HepG2 (cell line): ENCODE results near the gene FILIP1. TPM values are rescaled to one million over a fixed set of nuclear protein-coding genes. Genes with fewer than 3 reads are reported as not detected.

ENCODE experiments used
- CAMTA2 ChIP-seq: sonication (generic); formaldehyde crosslinking; IDR thresholded peaks from 2 replicates; pipeline ENCODE4 v1.4.0; 2020; ENCODE audit warnings: mild to moderate bottlenecking, missing genetic modification reagents, borderline replicate concordance
- GMEB2 ChIP-seq: IDR thresholded peaks from 2 replicates; pipeline ENCODE4 v1.6.1; 2016; ENCODE audit warnings: missing biosample characterization, missing genetic modification reagents, low read depth
- KLF16 ChIP-seq, 2 experiments: sonication (generic) in 1 of 2; formaldehyde crosslinking in 1 of 2; IDR thresholded peaks; 2 replicates each; pipeline versions ENCODE4 v1.6.1 to v1.8.0; 2016 to 2023; ENCODE audit warnings: missing genetic modification reagents in 2 of 2, missing compliant biosample characterization in 1 of 2
- MAFF ChIP-seq: IDR thresholded peaks from 2 replicates; pipeline ENCODE4 v1.6.1; 2011; ENCODE audit warnings: low read depth, low read length, improper control_type of control experiment
- MTF1 ChIP-seq: sonication (generic); formaldehyde crosslinking; IDR thresholded peaks from 2 replicates; pipeline ENCODE4 v1.5.0; 2020; ENCODE audit warnings: missing genetic modification reagents
- MZF1 ChIP-seq: sonication (generic); formaldehyde crosslinking; IDR thresholded peaks from 2 replicates; pipeline ENCODE4 v1.8.1; 2023; ENCODE audit warnings: mild to moderate bottlenecking, missing genetic modification reagents, borderline replicate concordance
- NCOA1 ChIP-seq: sonication (generic); formaldehyde crosslinking; IDR thresholded peaks from 2 replicates; pipeline ENCODE4 v1.9.0; 2021; ENCODE audit warnings: missing genetic modification reagents
- PRDM4 ChIP-seq: sonication (generic); formaldehyde crosslinking; IDR thresholded peaks from 2 replicates; pipeline ENCODE4 v1.9.0; 2021; ENCODE audit warnings: missing genetic modification reagents, borderline replicate concordance
- SALL1 ChIP-seq: sonication (generic); formaldehyde crosslinking; IDR thresholded peaks from 2 replicates; pipeline ENCODE4 v1.8.0; 2022; ENCODE audit warnings: mild to moderate bottlenecking, missing genetic modification reagents
- TRIM22 ChIP-seq: fragments of 450-650 bp; IDR thresholded peaks from 2 replicates; pipeline ENCODE4 v1.6.1; 2017
- ZNF251 ChIP-seq: sonication (generic); formaldehyde crosslinking; IDR thresholded peaks from 2 replicates; pipeline ENCODE4 v1.9.0; 2021; ENCODE audit warnings: mild to moderate bottlenecking, missing genetic modification reagents
- ZNF670 ChIP-seq: sonication (generic); formaldehyde crosslinking; IDR thresholded peaks from 2 replicates; pipeline ENCODE4 v1.8.0; 2022; ENCODE audit warnings: mild to moderate bottlenecking, missing genetic modification reagents, borderline replicate concordance
- ZNF768 ChIP-seq: sonication (generic); formaldehyde crosslinking; IDR thresholded peaks from 2 replicates; pipeline ENCODE4 v1.4.0; 2020; ENCODE audit warnings: missing genetic modification reagents
- ZNF891 ChIP-seq: sonication (generic); formaldehyde crosslinking; IDR thresholded peaks from 2 replicates; pipeline ENCODE4 v1.5.0; 2020; ENCODE audit warnings: mild to moderate bottlenecking, missing genetic modification reagents
- polyA plus RNA-seq, 8 experiments: library from polyadenylated mRNA; depleted of rRNA in 3 of 8; stranded (reverse) in 7 of 8; unstranded in 1 of 8; fragments of >200 nt; fragmentation: Illumina TruSeq in 4 of 8; extraction: Trizol in 4 of 8; gene quantifications; 2 replicates each; pipeline versions ENCODE4 v1.2.1 to v1.2.3, GENCODE V29; 2011 to 2016; ENCODE audit warnings: low read depth in 4 of 8, missing spikeins in 1 of 8, mixed read lengths in 1 of 8; ENCODE audit not compliant: insufficient read depth in 1 of 8
- total RNA-seq, 5 experiments: library from RNA; depleted of rRNA; stranded (reverse); fragments of >200 nt; fragmentation: Illumina TruSeq; extraction: Trizol; gene quantifications; 2 replicates each; pipeline ENCODE4 v1.2.3, GENCODE V29; 2016; ENCODE audit warnings: low read depth in 1 of 5
- TF ChIP-seq, protein P1 (sequence below): sonication (generic); formaldehyde crosslinking; IDR thresholded peaks from 2 replicates; pipeline ENCODE4 v1.5.1; 2020; ENCODE audit warnings: missing genetic modification reagents, mild to moderate bottlenecking, borderline replicate concordance
- TF ChIP-seq, protein P2 (sequence below): sonication (generic); formaldehyde crosslinking; IDR thresholded peaks from 2 replicates; pipeline ENCODE4 v1.8.0; 2022; ENCODE audit warnings: mild to moderate bottlenecking, missing genetic modification reagents, borderline replicate concordance
- TF ChIP-seq, protein P3 (sequence below): sonication (generic); formaldehyde crosslinking; IDR thresholded peaks from 2 replicates; pipeline ENCODE4 v1.5.0; 2020; ENCODE audit warnings: missing genetic modification reagents

FILIP1 gene
- total and polyA plus RNA-seq, 2 of the 13 experiments (the other 11 are each of a cell fraction or from before 2014, with no cell fraction given): not detected

GRCh38 chr6:75284632-75285282 lies 208.8 kb downstream of the FILIP1 start, which contains the start of gene TMEM30A (continued):
- no peak for TF ChIP-seq MZF1 (CRISPR knock-in tag)
- no peak for TF ChIP-seq PRDM4 (CRISPR knock-in tag)
- no peak for TF ChIP-seq ZNF891 (CRISPR knock-in tag)
- TF ChIP-seq ZNF670 (CRISPR knock-in tag): no peak
- TF ChIP-seq TRIM22: no peak
- TF ChIP-seq NCOA1 (CRISPR knock-in tag): no peak
- 0 out of 2 replicates have a peak, but pooled peaks have one; percentile 48 for TF ChIP-seq MTF1 (CRISPR knock-in tag)
- peak; percentile 84 for TF ChIP-seq SALL1 (CRISPR knock-in tag)
- TF ChIP-seq KLF16 (CRISPR knock-in tag; IDR thresholded peaks at IDR 0.05): peak in 1 of 2 experiments; percentile 72; a peak in 2 of 4 replicates
- TF ChIP-seq, protein P1, sequence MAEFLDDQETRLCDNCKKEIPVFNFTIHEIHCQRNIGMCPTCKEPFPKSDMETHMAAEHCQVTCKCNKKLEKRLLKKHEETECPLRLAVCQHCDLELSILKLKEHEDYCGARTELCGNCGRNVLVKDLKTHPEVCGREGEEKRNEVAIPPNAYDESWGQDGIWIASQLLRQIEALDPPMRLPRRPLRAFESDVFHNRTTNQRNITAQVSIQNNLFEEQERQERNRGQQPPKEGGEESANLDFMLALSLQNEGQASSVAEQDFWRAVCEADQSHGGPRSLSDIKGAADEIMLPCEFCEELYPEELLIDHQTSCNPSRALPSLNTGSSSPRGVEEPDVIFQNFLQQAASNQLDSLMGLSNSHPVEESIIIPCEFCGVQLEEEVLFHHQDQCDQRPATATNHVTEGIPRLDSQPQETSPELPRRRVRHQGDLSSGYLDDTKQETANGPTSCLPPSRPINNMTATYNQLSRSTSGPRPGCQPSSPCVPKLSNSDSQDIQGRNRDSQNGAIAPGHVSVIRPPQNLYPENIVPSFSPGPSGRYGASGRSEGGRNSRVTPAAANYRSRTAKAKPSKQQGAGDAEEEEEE (CRISPR knock-in tag): no peak
- no peak for TF ChIP-seq CAMTA2
- TF ChIP-seq MAFF: no peak
- TF ChIP-seq ZNF251 (CRISPR knock-in tag): peak; percentile 56; the same call in 1 of the 2 replicates
- TF ChIP-seq, protein P2, sequence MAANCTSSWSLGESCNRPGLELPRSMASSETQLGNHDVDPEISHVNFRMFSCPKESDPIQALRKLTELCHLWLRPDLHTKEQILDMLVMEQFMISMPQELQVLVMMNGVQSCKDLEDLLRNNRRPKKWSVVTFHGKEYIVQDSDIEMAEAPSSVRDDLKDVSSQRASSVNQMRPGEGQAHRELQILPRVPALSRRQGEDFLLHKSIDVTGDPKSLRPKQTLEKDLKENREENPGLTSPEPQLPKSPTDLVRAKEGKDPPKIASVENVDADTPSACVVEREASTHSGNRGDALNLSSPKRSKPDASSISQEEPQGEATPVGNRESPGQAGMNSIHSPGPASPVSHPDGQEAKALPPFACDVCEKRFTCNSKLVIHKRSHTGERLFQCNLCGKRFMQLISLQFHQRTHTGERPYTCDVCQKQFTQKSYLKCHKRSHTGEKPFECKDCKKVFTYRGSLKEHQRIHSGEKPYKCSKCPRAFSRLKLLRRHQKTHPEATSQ (CRISPR knock-in tag): no peak
- TF ChIP-seq, protein P3, sequence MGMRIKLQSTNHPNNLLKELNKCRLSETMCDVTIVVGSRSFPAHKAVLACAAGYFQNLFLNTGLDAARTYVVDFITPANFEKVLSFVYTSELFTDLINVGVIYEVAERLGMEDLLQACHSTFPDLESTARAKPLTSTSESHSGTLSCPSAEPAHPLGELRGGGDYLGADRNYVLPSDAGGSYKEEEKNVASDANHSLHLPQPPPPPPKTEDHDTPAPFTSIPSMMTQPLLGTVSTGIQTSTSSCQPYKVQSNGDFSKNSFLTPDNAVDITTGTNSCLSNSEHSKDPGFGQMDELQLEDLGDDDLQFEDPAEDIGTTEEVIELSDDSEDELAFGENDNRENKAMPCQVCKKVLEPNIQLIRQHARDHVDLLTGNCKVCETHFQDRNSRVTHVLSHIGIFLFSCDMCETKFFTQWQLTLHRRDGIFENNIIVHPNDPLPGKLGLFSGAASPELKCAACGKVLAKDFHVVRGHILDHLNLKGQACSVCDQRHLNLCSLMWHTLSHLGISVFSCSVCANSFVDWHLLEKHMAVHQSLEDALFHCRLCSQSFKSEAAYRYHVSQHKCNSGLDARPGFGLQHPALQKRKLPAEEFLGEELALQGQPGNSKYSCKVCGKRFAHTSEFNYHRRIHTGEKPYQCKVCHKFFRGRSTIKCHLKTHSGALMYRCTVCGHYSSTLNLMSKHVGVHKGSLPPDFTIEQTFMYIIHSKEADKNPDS (CRISPR knock-in tag): no peak
- peak; percentile 24; the same call in 1 of the 2 replicates for TF ChIP-seq ZNF768 (CRISPR knock-in tag)
- TF ChIP-seq GMEB2 (CRISPR knock-in tag): no peak
